Measurements from ENCODE around the gene DIPK1A. TPM values are rescaled to one million over a fixed set of nuclear protein-coding genes. Genes with fewer than 3 reads are reported as not detected.

DIPK1A gene
- total RNA-seq, 1 experiment from 2014 or later: 1.2 TPM

GRCh38 chr1:92797961-92798360, 163.3 kb downstream of the DIPK1A start:
- ChIA-PET CTCF (interaction anchor here (0.6 kb wide), 1 partner anchor 1097 kb away, joined by 3 read pairs; no protein-coding TSS in a partner anchor), POLR2A (interaction anchor here (0.7 kb wide), 1 partner anchor 687 kb away, joined by 3 read pairs; no protein-coding TSS in a partner anchor)
- Histone ChIP-seq H3K9me3 (ENCODE audit: control insufficient read depth, insufficient read depth, low read depth, low read length) (no peaks in the 10 kb centered on the region), H3K27me3 (ENCODE audit: control insufficient read depth, insufficient read depth, low read length) (no peaks in the 10 kb centered on the region), H3K27ac (ENCODE audit: low read length) (no peak overlapping the region), H3K4me1 (ENCODE audit: control insufficient read depth, insufficient read depth, low read length) (no peaks in the 10 kb centered on the region), H3K4me3 (ENCODE audit: low read depth in 2 of 2, low read length in 2 of 2) (no peak overlapping the region), H3K36me3 (ENCODE audit: control insufficient read depth, insufficient read depth, low read length) (no peaks in the 10 kb centered on the region)
- no peak for TF ChIP-seq SIN3A (IDR thresholded peaks at IDR 0.05; ENCODE audit: borderline replicate concordance, insufficient read depth, low read depth, low read length)
- TF ChIP-seq CTCF (IDR thresholded peaks at IDR 0.05): no peak
- no peak for TF ChIP-seq POLR2AphosphoS5 (IDR thresholded peaks at IDR 0.05; ENCODE audit: low read depth, low read length)
- TF ChIP-seq REST (IDR thresholded peaks at IDR 0.05; ENCODE audit: insufficient read depth in 1 of 2, low read depth in 2 of 2, low read length in 1 of 2): no peak
- no peak for TF ChIP-seq TCF7L2 (IDR thresholded peaks at IDR 0.05; ENCODE audit: low read depth, low read length)
- no peak for ATAC-seq
- no peak for DNase-seq (ENCODE audit: low read depth, low spot score)
- in situ Hi-C loops (cut with HindIII; ENCODE audit: low pct_unique_long_range_greater_than_20kb, low sequenced_read_pairs): no loop called here
- BruUV-seq (replicated peaks): no TSS peak
- intact Hi-C loops (cut with micrococcal nuclease; ENCODE audit: unreplicated experiment): no loop called here

GRCh38 chr1:92797297-92797696, 164.0 kb downstream of the DIPK1A start:
- in situ Hi-C loops (cut with HindIII; ENCODE audit: low pct_unique_long_range_greater_than_20kb, low sequenced_read_pairs) (no loop called here), intact Hi-C loops (cut with micrococcal nuclease; ENCODE audit: unreplicated experiment) (no loop called here)
- CTCF ChIA-PET: no interaction called here
- POLR2A ChIA-PET: no interaction called here
- no peaks in the 10 kb centered on the region for H3K4me1 ChIP-seq (ENCODE audit: control insufficient read depth, insufficient read depth, low read length)
- ATAC-seq (no peak), DNase-seq (ENCODE audit: low read depth, low spot score) (no peak)
- H3K27ac ChIP-seq (ENCODE audit: low read length): no peak overlapping the region
- BruUV-seq (replicated peaks): no TSS peak
- H3K27me3 ChIP-seq (ENCODE audit: control insufficient read depth, insufficient read depth, low read length): no peaks in the 10 kb centered on the region
- no peaks in the 10 kb centered on the region for H3K36me3 ChIP-seq (ENCODE audit: control insufficient read depth, insufficient read depth, low read length)
- TF ChIP-seq POLR2AphosphoS5 (IDR thresholded peaks at IDR 0.05; ENCODE audit: low read depth, low read length) (no peak), CTCF (IDR thresholded peaks at IDR 0.05) (no peak), SIN3A (IDR thresholded peaks at IDR 0.05; ENCODE audit: borderline replicate concordance, insufficient read depth, low read depth, low read length) (no peak), REST (IDR thresholded peaks at IDR 0.05; ENCODE audit: insufficient read depth in 1 of 2, low read depth in 2 of 2, low read length in 1 of 2) (no peak), TCF7L2 (IDR thresholded peaks at IDR 0.05; ENCODE audit: low read depth, low read length) (no peak)
- no peaks in the 10 kb centered on the region for H3K9me3 ChIP-seq (ENCODE audit: control insufficient read depth, insufficient read depth, low read depth, low read length)
- H3K4me3 ChIP-seq (ENCODE audit: low read depth in 2 of 2, low read length in 2 of 2): no peak overlapping the region

All from Panc1 (cell line).